H9 (cell line): ENCODE data around the gene SLC16A7. TPM values are rescaled to one million over a fixed set of nuclear protein-coding genes. Genes with fewer than 3 reads are reported as not detected.

Source experiments
- DNase-seq: peaks from one replicate; pipeline ENCODE4 v3.0.0-alpha.2; 2017
- H2AFZ ChIP-seq: one replicate; pipeline ENCODE4 v1.6.1; 2013; ENCODE audit warnings: mild to moderate bottlenecking, low read length, control low read depth, moderate library complexity
- H2AK5ac ChIP-seq: 2 replicates; pipeline ENCODE4 v1.6.1; 2013; ENCODE audit warnings: low read length, control low read depth, mixed read lengths; ENCODE audit not compliant: insufficient read length
- H2BK120ac ChIP-seq: one replicate; pipeline ENCODE4 v1.6.1; 2013; ENCODE audit warnings: low read depth, mild to moderate bottlenecking, low read length, control low read depth, inconsistent platforms; ENCODE audit not compliant: poor library complexity, severe bottlenecking
- H2BK12ac ChIP-seq: 2 replicates; pipeline ENCODE4 v1.6.1; 2013; ENCODE audit warnings: low read length, control low read depth, mixed read lengths, low read depth; ENCODE audit not compliant: insufficient read length
- H2BK15ac ChIP-seq: 2 replicates; pipeline ENCODE4 v1.6.1; 2013; ENCODE audit warnings: low read depth, low read length, control low read depth
- H2BK20ac ChIP-seq: one replicate; pipeline ENCODE4 v1.6.1; 2013; ENCODE audit warnings: low read depth, mild to moderate bottlenecking, low read length, control low read depth, inconsistent platforms; ENCODE audit not compliant: poor library complexity, severe bottlenecking
- H2BK5ac ChIP-seq: 2 replicates; pipeline ENCODE4 v1.6.1; 2013; ENCODE audit warnings: low read length, control low read depth, mixed read lengths; ENCODE audit not compliant: insufficient read length
- H3K14ac ChIP-seq: 2 replicates; pipeline ENCODE4 v1.6.1; 2013; ENCODE audit warnings: low read length, control low read depth; ENCODE audit not compliant: insufficient read depth
- H3K18ac ChIP-seq: 2 replicates; pipeline ENCODE4 v1.6.1; 2013; ENCODE audit warnings: low read depth, mild to moderate bottlenecking, mixed read lengths, low read length, control low read depth; ENCODE audit not compliant: insufficient read length
- H3K23ac ChIP-seq: 2 replicates; pipeline ENCODE4 v1.6.1; 2013; ENCODE audit warnings: low read length, control low read depth, mixed read lengths, low read depth; ENCODE audit not compliant: insufficient read length
- H3K23me2 ChIP-seq: 2 replicates; pipeline ENCODE4 v1.6.1; 2013; ENCODE audit warnings: low read depth, mild to moderate bottlenecking, mixed read lengths, low read length, control low read depth; ENCODE audit not compliant: insufficient read length, poor library complexity, severe bottlenecking
- H3K27ac ChIP-seq: 2 replicates; pipeline ENCODE4 v1.5.1; 2013; ENCODE audit warnings: low read length, control low read depth, mixed read lengths, low read depth; ENCODE audit not compliant: insufficient read length
- H3K27me3 ChIP-seq: 2 replicates; pipeline ENCODE4 v1.6.1; 2013; ENCODE audit warnings: low read length, control low read depth, inconsistent platforms; ENCODE audit not compliant: insufficient read depth
- H3K4ac ChIP-seq: 2 replicates; pipeline ENCODE4 v1.6.1; 2013; ENCODE audit warnings: low read depth, mild to moderate bottlenecking, control low read depth, inconsistent platforms, low read length, moderate library complexity
- H3K4me1 ChIP-seq: 2 replicates; pipeline ENCODE4 v1.6.1; 2013; ENCODE audit warnings: low read length, control low read depth, inconsistent platforms; ENCODE audit not compliant: insufficient read depth
- H3K4me2 ChIP-seq: 2 replicates; pipeline ENCODE4 v1.6.1; 2013; ENCODE audit warnings: low read length, control low read depth, mixed read lengths; ENCODE audit not compliant: insufficient read length, insufficient read depth
- H3K56ac ChIP-seq: 2 replicates; pipeline ENCODE4 v1.6.1; 2013; ENCODE audit warnings: low read depth, mild to moderate bottlenecking, mixed read lengths, low read length, control low read depth; ENCODE audit not compliant: insufficient read length
- H3K79me1 ChIP-seq: 2 replicates; pipeline ENCODE4 v1.6.1; 2013; ENCODE audit warnings: low read depth, mild to moderate bottlenecking, moderate library complexity, low read length, control low read depth, inconsistent platforms; ENCODE audit not compliant: insufficient read depth, poor library complexity, severe bottlenecking
- H3K79me2 ChIP-seq: 2 replicates; pipeline ENCODE4 v1.6.1; 2013; ENCODE audit warnings: low read length, control low read depth, inconsistent platforms; ENCODE audit not compliant: insufficient read depth
- H3K9ac ChIP-seq: 2 replicates; pipeline ENCODE4 v1.6.1; 2013; ENCODE audit warnings: low read length, control low read depth, mixed read lengths; ENCODE audit not compliant: insufficient read length; ENCODE audit errors: extremely low read depth
- H3K9me3 ChIP-seq: one replicate; pipeline ENCODE4 v1.6.1; 2013; ENCODE audit warnings: low read depth, low read length, inconsistent platforms; ENCODE audit not compliant: control insufficient read depth
- H3T11ph ChIP-seq: one replicate; pipeline ENCODE4 v1.6.1; 2013; ENCODE audit warnings: mild to moderate bottlenecking, low read length, control low read depth, inconsistent platforms
- H4K20me1 ChIP-seq: one replicate; pipeline ENCODE4 v1.6.1; 2013; ENCODE audit not compliant: control insufficient read depth, insufficient read length, insufficient read depth
- H4K5ac ChIP-seq: 2 replicates; pipeline ENCODE4 v1.6.1; 2013; ENCODE audit warnings: low read depth, mild to moderate bottlenecking, mixed read lengths, low read length, control low read depth; ENCODE audit not compliant: insufficient read length
- H4K8ac ChIP-seq: replicated peaks from 2 replicates; pipeline ENCODE4 v1.6.1; 2013; ENCODE audit warnings: low read length, control low read depth, mixed read lengths, low read depth; ENCODE audit not compliant: insufficient read length
- H4K91ac ChIP-seq: 2 replicates; pipeline ENCODE4 v1.6.1; 2013; ENCODE audit warnings: low read depth, mild to moderate bottlenecking, moderate library complexity, mixed read lengths, low read length, control low read depth; ENCODE audit not compliant: insufficient read length
- H3K27ac Mint-ChIP-seq, 3 experiments: 2 replicates in 2 of 3; 3 replicates in 1 of 3; pipeline ENCODE4 v1.8.0; 2020 to 2021; ENCODE audit warnings: mixed read lengths in 3 of 3, mild to moderate bottlenecking in 1 of 3, moderate library complexity in 1 of 3
- H3K27me3 Mint-ChIP-seq: 2 replicates; pipeline ENCODE4 v1.8.0; 2021; ENCODE audit warnings: low read depth, mild to moderate bottlenecking, moderate library complexity, mixed read lengths
- H3K36me3 Mint-ChIP-seq, 3 experiments: 2 replicates in 2 of 3; 3 replicates in 1 of 3; pipeline ENCODE4 v1.8.0; 2020 to 2021; ENCODE audit warnings: low read depth in 3 of 3, mixed read lengths in 3 of 3; ENCODE audit not compliant: insufficient read depth in 1 of 3
- H3K4me1 Mint-ChIP-seq, 2 experiments: 2 replicates each; pipeline ENCODE4 v1.8.0; 2020; ENCODE audit warnings: mixed read lengths in 2 of 2
- H3K4me3 Mint-ChIP-seq, 2 experiments: 2 replicates in 1 of 2; 3 replicates in 1 of 2; pipeline ENCODE4 v1.8.0; 2020 to 2021; ENCODE audit warnings: mild to moderate bottlenecking in 2 of 2, mixed read lengths in 2 of 2, moderate library complexity in 1 of 2
- H3K9me3 Mint-ChIP-seq, 2 experiments: 2 replicates in 1 of 2; 3 replicates in 1 of 2; pipeline ENCODE4 v1.8.0; 2020; ENCODE audit warnings: mild to moderate bottlenecking in 2 of 2, mixed read lengths in 2 of 2, moderate library complexity in 1 of 2
- CTCF ChIP-seq: fragments of 200-600 bp; sonication (generic); conservative IDR thresholded peaks from 3 replicates; pipeline ENCODE4 v1.8.0; 2021; ENCODE audit warnings: antibody characterized with exemption, mild to moderate bottlenecking
- total RNA-seq: library from RNA; stranded (reverse); gene quantifications from 2 replicates; pipeline ENCODE4 v1.2.1, GENCODE V29; 2021

SLC16A7 gene
- total RNA-seq, 1 experiment from 2014 or later = 2.2 TPM

GRCh38 chr12:59708064-59708463, 112.2 kb downstream of the SLC16A7 start:
- Histone ChIP-seq H2BK20ac (no peak overlapping the region), H3K23ac (no peak overlapping the region), H4K5ac (no peak overlapping the region), H3K4me1 (no peaks in the 10 kb centered on the region), H2AFZ (no peak overlapping the region), H3K23me2 (no peaks in the 10 kb centered on the region), H3K56ac (no peak overlapping the region), H2AK5ac (no peak overlapping the region), H4K91ac (no peak overlapping the region), H3K79me1 (no peaks in the 10 kb centered on the region), H3K14ac (no peak overlapping the region), H3K79me2 (no peaks in the 10 kb centered on the region), H2BK5ac (no peak overlapping the region), H4K8ac (no peak overlapping the region), H3K4ac (no peak overlapping the region), H3K4me2 (no peak overlapping the region), H4K20me1 (no peaks in the 10 kb centered on the region), H2BK120ac (no peak overlapping the region), H3K27ac (no peak overlapping the region), H3K9me3 (no peaks in the 10 kb centered on the region), H3K18ac (no peak overlapping the region), H2BK12ac (no peak overlapping the region), H3T11ph (no peak overlapping the region), H2BK15ac (no peak overlapping the region), H3K27me3 (no peaks in the 10 kb centered on the region), H3K9ac (no peak overlapping the region)
- H3K27me3 Mint-ChIP-seq = no peaks in the 10 kb centered on the region
- H3K4me1 Mint-ChIP-seq = no peaks in the 10 kb centered on the region
- H3K4me3 Mint-ChIP-seq = no peak overlapping the region
- no peak for TF ChIP-seq CTCF
- DNase-seq = no peak
- H3K36me3 Mint-ChIP-seq = no peaks in the 10 kb centered on the region
- no peak overlapping the region for H3K27ac Mint-ChIP-seq
- no peaks in the 10 kb centered on the region for H3K9me3 Mint-ChIP-seq
